ENCODE results near the gene BLVRA.
"Not testable (repeated sequence)": the region's sequence is repeated elsewhere in the genome, so short reads cannot be mapped to it uniquely, and the experiment has no call there.

BLVRA gene

GRCh38 chr7:43769281-43769680, 10.8 kb downstream of the BLVRA start:
- DNase-seq (ENCODE audit: low spot score) = no peak

- DNase-seq (ENCODE audit: low spot score) = no peak
Observed at GRCh38 chr7:43769791-43770465, 11.4 kb downstream of the BLVRA start.

- no peak for DNase-seq (ENCODE audit: low spot score)
Observed at GRCh38 chr7:43771128-43771527, 12.6 kb downstream of the BLVRA start.

- DNase-seq (ENCODE audit: low spot score) = no peak
Observed at GRCh38 chr7:43771573-43771972, 13.1 kb downstream of the BLVRA start.

- DNase-seq (ENCODE audit: low spot score) = not testable (repeated sequence)
Observed at GRCh38 chr7:43773268-43773667, 14.8 kb downstream of the BLVRA start.

GRCh38 chr7:43775255-43775654, 16.8 kb downstream of the BLVRA start:
- DNase-seq (ENCODE audit: low spot score) = not testable (repeated sequence)

- DNase-seq (ENCODE audit: low spot score) = not testable (repeated sequence)
Observed at GRCh38 chr7:43778293-43779044, 20.0 kb downstream of the BLVRA start.

GRCh38 chr7:43779045-43779812, 20.7 kb downstream of the BLVRA start:
- no peak for DNase-seq (ENCODE audit: low spot score)

- no peak for DNase-seq (ENCODE audit: low spot score)
Observed at GRCh38 chr7:43781726-43782607, 23.5 kb downstream of the BLVRA start.

GRCh38 chr7:43782768-43783555, 24.5 kb downstream of the BLVRA start:
- DNase-seq (ENCODE audit: low spot score) = no peak

GRCh38 chr7:43784030-43784584, 25.6 kb downstream of the BLVRA start:
- no peak for DNase-seq (ENCODE audit: low spot score)

- not testable (repeated sequence) for DNase-seq (ENCODE audit: low spot score)
Observed at GRCh38 chr7:43784585-43785087, 26.2 kb downstream of the BLVRA start.

- peak; percentile 16 for DNase-seq (ENCODE audit: low spot score)
Observed at GRCh38 chr7:43785420-43785819, 26.9 kb downstream of the BLVRA start.

GRCh38 chr7:43787771-43788170, 29.3 kb downstream of the BLVRA start:
- no peak for DNase-seq (ENCODE audit: low spot score)

GRCh38 chr7:43790006-43790405, 31.5 kb downstream of the BLVRA start:
- DNase-seq (ENCODE audit: low spot score) = no peak

- DNase-seq (ENCODE audit: low spot score) = no peak
Observed at GRCh38 chr7:43790834-43791233, 32.4 kb downstream of the BLVRA start.

- DNase-seq (ENCODE audit: low spot score) = no peak
Observed at GRCh38 chr7:43791665-43792064, 33.2 kb downstream of the BLVRA start.

GRCh38 chr7:43792471-43793150, 34.1 kb downstream of the BLVRA start:
- DNase-seq (ENCODE audit: low spot score) = peak; percentile 58

GRCh38 chr7:43799605-43800004, 41.1 kb downstream of the BLVRA start:
- no peak for DNase-seq (ENCODE audit: low spot score)

GRCh38 chr7:43803865-43804264, 45.4 kb downstream of the BLVRA start:
- no peak for DNase-seq (ENCODE audit: low spot score)

Measured in COLO829 (cell line).